Activated CD8-positive, alpha-beta memory T cell treated with anti-CD3 and anti-CD28 coated beads for 24 hours (primary cell): ENCODE data around the gene PLEKHA6.
"Not testable (repeated sequence)": the region's sequence is repeated elsewhere in the genome, so short reads cannot be mapped to it uniquely, and the experiment has no call there.

Experiments
- DNase-seq: peaks from one replicate; pipeline ENCODE4 v3.0.0-alpha.2; 2020

Gene PLEKHA6

GRCh38 chr1:204335085-204335484 lies 24.6 kb downstream of the PLEKHA6 start:
- no peak for DNase-seq

GRCh38 chr1:204334455-204334854 lies 25.3 kb downstream of the PLEKHA6 start:
- no peak for DNase-seq

GRCh38 chr1:204333427-204333826 lies 26.3 kb downstream of the PLEKHA6 start:
- no peak for DNase-seq

GRCh38 chr1:204331847-204332487 lies 27.8 kb downstream of the PLEKHA6 start:
- DNase-seq = no peak

GRCh38 chr1:204331275-204331674 lies 28.5 kb downstream of the PLEKHA6 start:
- DNase-seq = no peak

- DNase-seq = not testable (repeated sequence)
Observed at GRCh38 chr1:204327870-204328269, 31.9 kb downstream of the PLEKHA6 start.

- DNase-seq = no peak
Observed at GRCh38 chr1:204327359-204327758, 32.4 kb downstream of the PLEKHA6 start.

GRCh38 chr1:204326771-204327300 lies 32.9 kb downstream of the PLEKHA6 start:
- no peak for DNase-seq

- DNase-seq = no peak
Observed at GRCh38 chr1:204325944-204326343, 33.8 kb downstream of the PLEKHA6 start.

- DNase-seq = no peak
Observed at GRCh38 chr1:204323887-204324286, 35.8 kb downstream of the PLEKHA6 start.

- DNase-seq = no peak
Observed at GRCh38 chr1:204322339-204322868, 37.3 kb downstream of the PLEKHA6 start.

GRCh38 chr1:204321665-204322064 lies 38.1 kb downstream of the PLEKHA6 start:
- no peak for DNase-seq

GRCh38 chr1:204321051-204321450 lies 38.7 kb downstream of the PLEKHA6 start:
- no peak for DNase-seq

- no peak for DNase-seq
Observed at GRCh38 chr1:204320382-204320804, 39.3 kb downstream of the PLEKHA6 start.

GRCh38 chr1:204319462-204319861 lies 40.3 kb downstream of the PLEKHA6 start:
- no peak for DNase-seq

GRCh38 chr1:204319027-204319426 lies 40.7 kb downstream of the PLEKHA6 start:
- DNase-seq = no peak

- no peak for DNase-seq
Observed at GRCh38 chr1:204318324-204318723, 41.4 kb downstream of the PLEKHA6 start.

GRCh38 chr1:204317170-204317569 lies 42.6 kb downstream of the PLEKHA6 start:
- DNase-seq = no peak

GRCh38 chr1:204316164-204316563 lies 43.6 kb downstream of the PLEKHA6 start:
- no peak for DNase-seq

- DNase-seq = no peak
Observed at GRCh38 chr1:204314893-204315658, 44.7 kb downstream of the PLEKHA6 start.

GRCh38 chr1:204314171-204314892 lies 45.4 kb downstream of the PLEKHA6 start:
- no peak for DNase-seq

- DNase-seq = no peak
Observed at GRCh38 chr1:204313675-204314074, 46.1 kb downstream of the PLEKHA6 start.

- DNase-seq = not testable (repeated sequence)
Observed at GRCh38 chr1:204310970-204311369, 48.8 kb downstream of the PLEKHA6 start.
